GM12891 (cell line): ENCODE results near the gene EDEM2.

ENCODE experiments used
- POLR2A ChIP-seq: IDR thresholded peaks from 2 replicates; pipeline ENCODE4 v1.6.1; 2011; ENCODE audit warnings: low read depth, low read length, control low read depth
- POLR2AphosphoS5 ChIP-seq: IDR thresholded peaks from 2 replicates; pipeline ENCODE4 v1.6.1; 2011; ENCODE audit warnings: low read depth, low read length, control low read depth

DNA sequence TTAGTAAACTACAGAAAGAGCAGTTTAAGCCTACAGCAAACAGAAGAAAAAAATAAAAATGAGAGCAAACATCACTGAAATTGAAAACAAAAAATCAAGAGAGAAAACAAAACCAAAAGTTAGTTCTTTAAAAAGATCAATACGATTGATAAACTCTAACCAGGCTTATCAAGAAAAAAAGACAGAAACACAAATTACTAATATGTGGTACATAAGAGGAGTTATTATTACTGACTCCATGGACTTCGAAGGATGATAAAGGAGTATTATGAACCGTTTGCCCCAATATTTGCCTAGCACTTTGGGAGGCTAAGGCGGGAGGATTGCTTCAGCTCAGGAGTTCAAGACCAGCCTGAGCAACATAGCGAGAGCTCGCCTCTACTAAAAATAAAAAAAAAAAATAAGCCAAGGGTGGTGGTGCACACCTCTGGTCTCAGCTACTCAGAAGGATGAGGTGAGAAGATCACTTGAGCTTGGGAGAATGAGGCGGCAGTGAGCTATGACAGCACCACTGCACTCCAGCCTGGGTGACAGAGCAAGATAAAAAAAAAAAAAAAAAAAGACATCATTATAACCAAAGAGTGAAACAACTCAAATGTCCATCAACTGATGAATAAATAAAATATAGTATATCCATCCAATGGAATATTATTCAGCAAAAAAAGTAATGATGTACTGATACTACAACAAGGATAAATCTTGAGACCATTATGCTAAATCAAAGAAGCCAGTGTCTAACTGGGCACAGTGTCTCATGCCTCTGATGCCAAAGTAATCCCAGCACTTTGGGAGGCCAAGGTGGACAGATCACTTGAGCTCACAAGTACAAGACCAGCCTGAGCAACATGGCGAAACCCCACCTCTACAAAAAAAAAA is 67.4 kb downstream of the EDEM2 start:
- TF ChIP-seq POLR2A = no peak
- TF ChIP-seq POLR2AphosphoS5 = no peak
